ENCODE data around the gene SULT4A1.
"Not testable (repeated sequence)": the region's sequence is repeated elsewhere in the genome, so short reads cannot be mapped to it uniquely, and the experiment has no call there.

Gene SULT4A1

DNA sequence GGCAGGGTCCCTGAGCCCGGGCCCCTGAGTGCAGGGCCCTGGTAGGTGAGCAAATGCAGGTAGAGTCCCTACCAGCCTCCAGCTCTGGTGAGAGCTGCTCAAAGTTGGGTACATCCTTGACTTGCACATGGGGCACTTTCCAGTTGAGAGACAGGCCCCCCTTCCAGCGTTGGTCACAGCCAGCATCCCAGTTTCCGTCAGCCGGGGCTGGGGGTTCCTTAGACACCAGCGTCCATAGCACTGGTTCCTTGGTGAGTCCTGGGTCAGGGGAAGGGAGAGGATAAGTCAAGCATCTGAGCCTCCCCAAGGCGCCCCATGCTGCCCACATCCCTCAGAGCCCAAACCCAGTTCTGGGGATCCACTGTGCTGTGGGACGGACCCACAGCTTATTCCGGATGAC lies 23.9 kb upstream of the SULT4A1 start:
- no peak for DNase-seq (ENCODE audit: low spot score)

- no peak for DNase-seq (ENCODE audit: low spot score)
These were observed 23.5 kb upstream of the SULT4A1 start for GRCh38 chr22:43885786-43886185.

GRCh38 chr22:43885319-43885671 lies 23.0 kb upstream of the SULT4A1 start:
- no peak for DNase-seq (ENCODE audit: low spot score)

GRCh38 chr22:43884600-43885318 lies 22.4 kb upstream of the SULT4A1 start:
- DNase-seq (ENCODE audit: low spot score), result peak; percentile 78

- DNase-seq (ENCODE audit: low spot score), result no peak
These were observed 21.6 kb upstream of the SULT4A1 start for GRCh38 chr22:43883719-43884415.

DNA sequence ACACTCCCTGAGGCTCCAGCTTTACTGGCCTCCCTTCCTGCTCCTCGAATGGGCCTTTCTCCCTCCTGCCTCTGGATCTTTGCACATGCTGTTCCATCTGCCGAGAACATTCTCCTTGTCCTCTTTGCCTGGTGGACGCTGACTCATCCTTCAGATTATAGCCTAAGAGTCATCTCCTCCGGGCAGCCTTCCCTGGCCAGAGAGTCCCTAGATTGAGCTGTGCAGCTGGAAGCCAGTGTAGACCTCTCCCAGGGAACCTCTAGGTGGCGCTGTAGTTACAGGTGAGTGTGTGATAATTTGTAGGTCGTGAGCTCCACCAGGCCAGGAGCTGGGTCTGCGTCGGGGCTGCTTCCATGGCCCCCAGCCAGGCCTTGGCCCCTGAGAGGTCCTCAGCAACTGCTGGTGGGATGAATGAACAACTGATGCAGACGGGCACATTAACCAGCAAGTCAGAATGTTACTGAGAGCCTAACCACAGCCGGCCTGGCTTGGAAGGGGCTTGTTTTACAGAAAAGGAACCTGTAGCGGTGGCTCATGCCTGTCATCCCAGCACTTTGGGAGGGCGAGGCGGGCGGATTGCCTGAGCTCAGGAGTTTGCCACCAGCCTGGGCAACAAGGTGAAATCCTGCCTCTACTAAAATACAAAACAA lies 20.8 kb upstream of the SULT4A1 start:
- peak; percentile 65 for DNase-seq (ENCODE audit: low spot score)

DNA sequence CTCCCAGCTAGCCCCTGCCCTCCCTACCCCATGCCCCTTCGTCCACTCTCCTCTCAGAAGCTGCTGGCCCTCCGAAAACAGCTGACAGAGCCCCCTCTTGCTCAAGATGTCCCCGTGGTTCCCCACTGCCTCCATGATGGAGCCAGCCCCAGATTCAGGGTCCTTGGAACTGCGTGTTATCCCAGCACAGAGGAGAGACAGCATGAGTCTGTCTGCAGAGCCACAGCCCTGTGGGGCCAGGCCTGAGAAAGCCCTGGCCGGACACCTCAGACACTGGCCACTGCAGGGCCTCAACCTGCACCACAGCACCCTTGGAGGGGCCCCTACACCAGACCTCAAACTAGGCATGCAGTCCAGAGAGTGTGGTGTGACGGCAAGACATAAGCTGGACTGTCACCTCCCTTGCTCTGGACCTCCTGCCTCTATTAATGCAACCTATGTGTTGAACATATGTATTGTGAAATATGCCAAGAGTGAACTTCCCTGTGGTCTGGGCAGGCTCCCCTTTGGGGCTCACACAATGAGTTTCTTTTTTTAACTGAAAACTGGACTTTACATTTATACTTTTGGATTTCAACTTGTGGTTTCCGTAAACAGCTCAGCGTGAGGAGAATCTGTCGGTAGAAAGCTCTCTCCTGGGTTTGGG lies 19.9 kb upstream of the SULT4A1 start:
- no peak for DNase-seq (ENCODE audit: low spot score)

DNA sequence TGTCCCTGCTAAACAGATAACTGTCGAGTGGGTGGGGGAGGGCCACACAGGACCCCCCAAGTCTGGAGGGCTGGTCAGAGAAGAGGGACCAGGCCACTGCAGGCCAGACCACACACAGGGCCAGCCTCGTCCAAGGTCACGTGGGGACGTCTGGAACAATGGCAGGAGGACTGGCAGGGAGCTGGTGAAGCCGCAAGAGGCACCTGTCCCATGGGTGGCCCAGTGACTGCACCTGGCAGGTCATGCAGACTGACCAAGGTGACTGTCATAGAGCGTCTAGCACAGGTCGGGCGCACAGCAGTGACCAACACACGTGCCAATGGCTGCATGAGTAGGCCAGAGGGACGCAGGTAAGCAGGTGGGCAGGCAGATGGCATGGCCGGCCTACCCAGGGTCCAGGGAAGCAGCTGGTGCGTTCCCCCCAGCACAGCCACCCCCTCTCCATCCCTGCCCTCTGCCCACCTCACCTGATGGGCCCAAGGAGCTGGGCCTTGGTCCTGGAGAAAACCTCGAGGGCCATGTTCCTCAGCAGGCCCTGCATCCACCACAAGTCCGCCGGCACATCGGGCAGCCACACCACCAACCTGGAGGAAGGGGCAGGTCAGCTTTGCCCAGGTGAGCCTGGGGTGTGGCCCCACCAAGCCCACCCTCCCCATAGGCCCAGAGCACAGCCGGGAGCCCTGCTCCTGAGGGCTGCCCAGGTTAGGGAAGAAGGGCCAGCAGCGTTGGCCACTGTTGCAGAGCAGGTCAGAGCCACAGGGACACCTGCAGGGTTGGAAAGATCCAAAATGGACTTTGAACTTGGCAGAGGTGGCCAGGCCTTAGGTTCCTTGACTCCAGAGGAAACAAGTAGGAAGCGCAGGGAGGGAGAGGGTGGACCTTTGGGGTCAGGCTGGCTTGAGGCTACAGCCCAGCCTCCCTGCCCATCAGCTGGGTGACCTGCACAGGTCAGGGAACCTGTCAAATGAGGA lies 19.1 kb upstream of the SULT4A1 start:
- DNase-seq (ENCODE audit: low spot score), result no peak

DNA sequence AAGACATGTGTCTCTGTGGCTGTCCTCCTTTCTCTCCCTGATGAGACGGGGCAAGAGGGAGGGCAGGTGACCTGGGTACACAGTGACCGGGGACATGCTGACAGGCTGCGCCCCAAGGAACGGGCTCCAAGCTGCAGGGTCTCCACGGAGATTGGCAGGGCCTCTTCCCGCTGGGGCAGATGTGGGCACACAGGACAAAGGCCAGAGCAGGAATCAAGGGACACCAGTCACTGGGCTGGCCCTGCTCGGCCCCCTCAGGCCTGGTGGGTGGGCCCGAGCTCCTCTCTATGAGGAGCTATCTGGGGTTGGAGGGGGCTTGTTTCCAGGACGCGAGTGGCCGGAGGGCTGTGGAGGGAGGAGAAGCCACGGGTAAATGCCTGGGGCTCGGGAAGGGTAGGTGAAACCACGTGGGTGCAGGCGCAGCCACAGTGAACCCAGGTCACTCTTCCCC lies 18.3 kb upstream of the SULT4A1 start:
- DNase-seq (ENCODE audit: low spot score), result no peak

DNA sequence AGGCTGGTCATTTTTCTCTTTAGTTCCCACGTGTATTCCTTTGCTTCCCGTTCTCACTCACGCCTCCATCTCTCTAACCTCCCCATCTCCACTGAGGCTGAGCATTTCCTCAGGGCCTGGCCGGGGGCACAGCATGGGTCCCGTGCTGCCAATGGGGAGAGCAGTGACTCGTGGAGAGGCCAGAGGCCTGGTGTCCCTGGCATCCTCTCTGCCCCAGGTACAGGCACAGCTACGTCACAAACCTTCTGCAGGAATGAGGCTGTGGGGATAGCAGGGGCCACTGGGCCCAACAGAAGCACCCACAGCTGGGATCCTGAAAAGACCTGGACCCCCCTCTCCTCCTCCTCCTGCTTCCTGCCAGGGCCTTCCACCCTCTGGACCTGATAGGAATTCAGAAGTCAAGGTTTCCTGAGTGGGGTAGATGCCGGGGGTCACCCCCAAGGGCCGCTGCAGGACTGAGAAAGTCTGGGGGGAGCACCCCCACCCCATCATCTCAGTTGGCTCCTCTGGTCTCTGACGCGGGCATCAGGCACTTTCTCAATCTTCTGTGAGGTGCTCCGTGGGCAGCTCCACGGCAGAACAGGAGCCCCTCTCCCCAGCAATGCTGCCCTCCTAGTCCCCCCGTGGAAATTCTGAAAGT lies 17.7 kb upstream of the SULT4A1 start:
- no peak for DNase-seq (ENCODE audit: low spot score)

GRCh38 chr22:43878831-43879550 lies 16.7 kb upstream of the SULT4A1 start:
- DNase-seq (ENCODE audit: low spot score), result no peak

- DNase-seq (ENCODE audit: low spot score), result no peak
These were observed 15.9 kb upstream of the SULT4A1 start for GRCh38 chr22:43878079-43878795.

DNA sequence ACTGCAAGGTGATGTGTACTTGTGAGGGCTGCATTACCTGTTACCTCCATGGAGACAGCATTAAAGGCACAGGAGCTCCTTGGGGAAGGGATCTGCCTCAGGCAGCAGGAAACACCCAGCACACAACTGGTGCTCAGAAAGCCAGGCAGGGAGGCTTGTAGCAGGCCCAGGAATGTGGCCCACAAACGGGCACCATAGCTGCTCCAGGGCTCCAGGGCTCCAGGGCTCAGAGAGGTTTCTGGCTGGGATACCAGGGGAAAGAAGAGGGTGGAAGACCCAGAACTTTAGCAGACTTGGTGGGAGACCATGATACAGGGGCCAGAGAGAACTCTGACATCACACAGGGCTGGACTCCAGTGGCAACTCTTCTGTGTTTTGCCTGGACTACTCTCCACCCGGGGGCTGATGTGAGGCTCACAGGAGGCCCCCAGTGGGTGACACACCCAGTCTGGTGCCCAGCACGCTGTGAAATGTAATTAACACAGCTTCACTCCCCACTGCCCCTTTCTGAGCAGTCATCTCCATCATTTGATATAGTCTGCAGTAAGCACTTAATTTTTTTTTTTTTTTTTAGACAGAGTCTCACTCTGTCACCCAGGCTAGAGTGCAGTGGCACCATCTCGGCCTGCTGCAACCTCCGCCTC lies 14.7 kb upstream of the SULT4A1 start:
- DNase-seq (ENCODE audit: low spot score), result no peak

DNA sequence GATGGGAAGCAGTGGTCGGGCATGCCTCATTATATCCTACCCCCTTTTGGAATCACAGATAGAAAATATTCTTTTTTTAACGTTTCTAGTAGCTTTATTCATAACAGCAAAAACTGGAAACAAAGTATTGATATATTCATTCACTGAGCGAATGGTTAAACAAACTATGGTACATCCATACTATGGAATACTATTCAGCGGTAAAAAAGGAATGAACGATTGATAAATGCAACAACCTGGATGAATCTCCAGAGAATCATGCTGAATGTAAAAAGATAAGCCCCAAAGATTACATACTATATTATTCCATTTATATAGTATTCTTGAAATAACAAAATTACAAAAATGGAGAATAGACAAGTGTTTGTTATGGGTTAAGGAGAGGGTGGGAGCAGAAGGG lies 7.5 kb upstream of the SULT4A1 start:
- DNase-seq (ENCODE audit: low spot score), result no peak

- DNase-seq (ENCODE audit: low spot score), result not testable (repeated sequence)
These were observed 6.7 kb upstream of the SULT4A1 start for GRCh38 chr22:43869001-43869400.

DNA sequence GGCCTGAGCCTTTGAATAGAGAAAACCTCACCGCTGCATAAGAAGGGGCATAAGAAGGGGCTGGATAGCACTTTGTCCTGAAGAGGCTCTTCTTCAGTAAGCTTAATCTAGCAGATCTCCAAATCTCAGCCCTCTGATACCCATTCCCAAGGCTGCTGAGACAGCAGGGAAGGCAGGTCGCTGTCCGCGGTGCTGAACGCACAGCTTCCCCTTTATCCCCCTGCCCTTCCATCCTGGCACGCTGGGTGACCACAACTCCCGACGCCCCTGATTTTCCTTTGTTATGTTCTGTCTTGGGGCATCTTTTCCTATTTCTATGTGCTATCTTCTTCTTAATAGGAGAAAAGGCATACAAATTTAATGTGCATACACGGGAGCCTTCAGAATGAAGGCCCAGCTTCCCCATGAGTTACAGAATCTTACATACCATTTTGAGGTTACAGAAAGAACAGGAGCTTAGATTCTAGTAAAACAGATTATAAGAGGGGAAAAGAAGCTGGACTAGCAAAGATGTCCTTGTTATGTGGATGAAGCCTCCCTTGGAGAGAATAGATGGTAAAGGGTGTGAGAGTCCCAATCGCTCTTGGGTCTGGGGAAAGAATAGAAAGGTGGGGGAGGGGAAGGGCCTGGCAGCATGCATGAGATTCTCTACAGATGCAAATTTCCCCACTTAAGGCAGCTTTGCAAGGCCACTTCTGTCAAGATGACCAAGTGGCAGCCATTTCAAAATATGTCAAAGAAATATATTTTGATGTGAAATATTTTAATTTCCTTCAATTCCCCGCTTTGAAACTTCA lies 5.7 kb upstream of the SULT4A1 start:
- peak; percentile 78 for DNase-seq (ENCODE audit: low spot score)

DNA sequence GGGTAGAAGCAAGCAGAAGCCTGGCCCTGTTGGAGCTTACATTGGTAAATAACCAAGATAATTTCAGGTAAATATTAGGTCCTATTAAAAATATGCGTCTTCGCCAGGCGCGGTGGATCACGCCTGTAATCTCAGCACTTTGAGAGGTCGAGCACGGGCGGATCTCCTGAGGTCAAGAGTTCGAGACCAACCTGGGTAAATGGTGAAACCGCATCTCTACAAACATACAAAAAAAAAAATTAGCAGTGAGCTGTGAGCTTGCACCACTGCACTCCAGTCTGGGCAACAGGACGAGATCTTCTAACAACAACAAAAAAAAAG lies 529 bp upstream of the SULT4A1 start:
- DNase-seq (ENCODE audit: low spot score), result no peak

DNA sequence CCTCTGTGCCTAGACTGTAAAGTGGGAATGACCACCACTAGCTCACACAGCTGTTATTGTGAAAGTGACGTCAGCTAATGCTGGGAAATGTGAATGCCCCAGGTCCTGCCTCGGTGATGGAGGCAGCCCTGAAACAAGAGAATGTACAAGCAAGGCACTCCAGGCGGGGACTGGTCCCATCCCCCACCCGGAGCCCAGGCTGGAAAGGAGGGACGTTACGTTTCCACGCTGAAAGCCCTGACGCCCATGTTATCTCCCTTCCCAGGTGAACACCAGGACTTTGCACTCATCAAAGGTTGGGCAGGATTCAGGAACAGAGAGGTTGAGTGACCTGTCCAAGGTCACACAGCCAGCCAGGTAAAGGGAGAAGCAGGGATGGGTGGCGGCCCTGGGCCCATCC lies 784 bp downstream of the SULT4A1 start:
- no peak for DNase-seq (ENCODE audit: low spot score)

DNA sequence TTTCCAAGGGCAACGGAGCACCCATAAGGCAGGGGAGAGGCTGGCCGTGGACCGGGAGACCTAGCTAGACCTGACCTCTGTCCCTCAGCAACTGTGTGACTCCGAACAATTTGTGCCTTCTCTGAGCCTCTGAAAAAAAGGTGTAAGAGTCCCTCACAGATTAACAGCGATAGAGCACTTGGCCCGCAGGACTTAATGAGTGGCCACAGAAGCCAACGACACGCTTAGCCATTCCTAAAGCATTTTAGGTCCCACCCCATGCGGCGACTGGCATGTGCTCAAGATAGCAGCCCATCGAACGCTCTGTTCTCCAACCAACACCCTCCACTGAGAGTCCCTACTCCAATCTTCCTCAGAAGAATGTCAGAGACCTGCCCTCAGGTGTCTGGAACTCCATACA lies 1.5 kb downstream of the SULT4A1 start:
- no peak for DNase-seq (ENCODE audit: low spot score)
